Adrenal gland (tissue), 12 donors: ENCODE results near the gene UGDH. TPM values are rescaled to one million over a fixed set of nuclear protein-coding genes. Genes with fewer than 3 reads are reported as not detected.

ENCODE experiments used
- DNase-seq, 7 donors: peaks; one replicate each; pipeline ENCODE4 v3.0.0-alpha.2; 2019 to 2020
- H3K27ac ChIP-seq, 5 donors: fragments of 200-600 bp; sonication (generic) in 4 of 5; 1 replicate in 3 of 5; 2 replicates in 2 of 5; pipeline versions ENCODE4 v1.5.1 to v1.8.0; 2016 to 2020; ENCODE audit warnings: mild to moderate bottlenecking in 1 of 5
- H3K27me3 ChIP-seq: fragments of 200-600 bp; 2 replicates; pipeline ENCODE4 v1.8.0; 2021
- H3K36me3 ChIP-seq, 2 donors: fragments of 200-600 bp; replicated peaks in 1 of 2; 1 replicate in 1 of 2; 2 replicates in 1 of 2; pipeline versions ENCODE4 v1.5.1 to v1.8.0; 2018 to 2022
- H3K4me1 ChIP-seq, 2 donors: fragments of 200-600 bp; replicated peaks in 1 of 2; 1 replicate in 1 of 2; 2 replicates in 1 of 2; pipeline versions ENCODE4 v1.5.1 to v1.8.0; 2018 to 2021
- H3K4me3 ChIP-seq, 4 donors: fragments of 200-600 bp; sonication (generic) in 3 of 4; one replicate each; pipeline ENCODE4 v1.5.1; 2016 to 2018
- H3K9me3 ChIP-seq, 3 donors: fragments of 200-600 bp; sonication (generic) in 1 of 3; replicated peaks in 1 of 3; 1 replicate in 2 of 3; 2 replicates in 1 of 3; pipeline versions ENCODE4 v1.5.1 to v1.8.0; 2016 to 2021
- CTCF ChIP-seq, 6 experiments: fragments of 450-650 bp in 4 of 6; fragments of 200-600 bp in 2 of 6; sonication (generic) in 1 of 6; IDR thresholded peaks; 1 replicate in 5 of 6; 2 replicates in 1 of 6; pipeline versions ENCODE4 v1.5.1 to v1.8.0; 2016 to 2021; ENCODE audit warnings: antibody characterized with exemption in 6 of 6, mild to moderate bottlenecking in 2 of 6, moderate library complexity in 1 of 6
- POLR2A ChIP-seq, 2 donors: fragments of 450-650 bp; IDR thresholded peaks; one replicate each; pipeline ENCODE4 v1.6.1; 2017; ENCODE audit warnings: antibody characterized with exemption in 2 of 2, mild to moderate bottlenecking in 2 of 2, moderate library complexity in 1 of 2
- WGBS, 4 donors: extraction: QIAGEN DNeasy Blood & Tissue Kit in 2 of 4; methylation state at CpG; one replicate each; pipeline versions ENCODE4 v1.1.5 to v1.1.7; 2013 to 2017; 5-methylcytosine and 5-hydroxymethylcytosine counted together
- intact Hi-C, 2 donors: fragments of 100-400 bp; cut with DNase I; formaldehyde crosslinking; loops; one replicate each; pipeline versions ENCODE4 v1.14.1 to v1.15.0; 2022 to 2023
- polyA plus RNA-seq, 3 donors: library from polyadenylated mRNA; stranded (reverse); fragments of 200-250 nt in 2 of 3; fragments of 350-450 nt in 1 of 3; fragmentation: Illumina TruSeq in 1 of 3; extraction: RNeasy Lipid Tissue Mini Kit (QIAGEN cat#74804) in 1 of 3; gene quantifications; one replicate each; pipeline ENCODE4 v1.2.3, GENCODE V29; 2013 to 2014
- total RNA-seq, 9 donors: library from RNA; depleted of rRNA in 4 of 9; stranded (reverse); fragments of >200 nt in 4 of 9; fragments of 120-200 nt in 1 of 9; fragmentation: NEBNext Ultra II Directional in 1 of 9; extraction: Animal tissue kit (Norgen Biotek cat#: 25700) in 1 of 9; gene quantifications; one replicate each; pipeline versions ENCODE4 v1.1.0 to v1.2.4, GENCODE V29; 2013 to 2023
- donor health status: healthy with polysubstance abuse.
- donor health status: Bipolar disorder and iron deficiency.
- donor health status: DM: yes; HTN: yes; CAD: no.
- donor health status: DM: no; HTN: no; CAD: no.
- donor health status: DM: no; HTN: no; CAD: no.
- donor health status: DM: yes; HTN: yes; CAD: no.

Gene UGDH
- total and polyA plus RNA-seq, 12 donors, result 10.6 to 93.3 (median 47.5) TPM

GRCh38 chr4:39525822-39526690, 1.2 kb downstream of the UGDH start:
- Histone ChIP-seq H3K9me3 (no peaks in the 10 kb centered on the region), H3K36me3 (no peaks in the 10 kb centered on the region), H3K27me3 (no peaks in the 10 kb centered on the region), H3K27ac (peak overlapping the region; percentile 66 to 99 (median 92)), H3K4me1 (peaks cover 12 to 51% of the 10 kb centered on the region in 2 donors), H3K4me3 (peak overlapping the region; percentile 66 to 99 (median 81))
- no peak for DNase-seq
- intact Hi-C loops, result no loop called here
- 27 to 29% (median 27%) methylated on average over 9 of the region's 9 CpGs for WGBS, 4 donors
- TF ChIP-seq CTCF (IDR thresholded peaks at IDR 0.05) (no peak), POLR2A (IDR thresholded peaks at IDR 0.05) (no peak)

- 59 to 68% (median 63%) methylated on average over 7 of the region's 7 CpGs for WGBS, 4 donors
- Histone ChIP-seq H3K4me3 (no peak overlapping the region), H3K9me3 (no peaks in the 10 kb centered on the region), H3K27me3 (no peaks in the 10 kb centered on the region), H3K36me3 (peaks cover 0 to 6% of the 10 kb centered on the region in 2 donors), H3K4me1 (peaks cover 12 to 51% of the 10 kb centered on the region in 2 donors), H3K27ac (peak overlapping the region in 1 of 5 donors; percentile 24)
- intact Hi-C loops, result no loop called here
- DNase-seq, result peak in 1 of 7 donors; percentile 31
- TF ChIP-seq CTCF (IDR thresholded peaks at IDR 0.05) (no peak), POLR2A (IDR thresholded peaks at IDR 0.05) (no peak)
Measured at GRCh38 chr4:39524161-39524957, 2.9 kb downstream of the UGDH start.

- WGBS, 4 donors, result 41 to 70% (median 58%) methylated on average over 2 of the region's 2 CpGs
- TF ChIP-seq POLR2A (IDR thresholded peaks at IDR 0.05) (no peak), CTCF (IDR thresholded peaks at IDR 0.05) (no peak)
- no peak overlapping the region for H3K27ac ChIP-seq
Measured at GRCh38 chr4:39522068-39522467, 5.2 kb downstream of the UGDH start.

GRCh38 chr4:39521253-39521919, 5.9 kb downstream of the UGDH start:
- DNase-seq, result no peak
- Histone ChIP-seq H3K36me3 (peaks cover 0 to 25% of the 10 kb centered on the region in 2 donors), H3K27me3 (no peaks in the 10 kb centered on the region), H3K27ac (no peak overlapping the region), H3K4me1 (peaks cover 12 to 37% of the 10 kb centered on the region in 2 donors), H3K4me3 (no peak overlapping the region), H3K9me3 (no peaks in the 10 kb centered on the region)
- TF ChIP-seq CTCF (IDR thresholded peaks at IDR 0.05) (no peak), POLR2A (IDR thresholded peaks at IDR 0.05) (no peak)
- 71 to 78% (median 73%) methylated on average over 5 of the region's 5 CpGs for WGBS, 4 donors
- intact Hi-C loops, result no loop called here

More at GRCh38 chr4:39522068-39522467, 5.2 kb downstream of the UGDH start:
- no peak for DNase-seq
- peaks cover 12 to 40% of the 10 kb centered on the region in 2 donors for H3K4me1 ChIP-seq
- H3K27me3 ChIP-seq, result no peaks in the 10 kb centered on the region
- H3K4me3 ChIP-seq, result no peak overlapping the region
- intact Hi-C loops, result no loop called here
- peaks cover 0 to 25% of the 10 kb centered on the region in 2 donors for H3K36me3 ChIP-seq
- no peaks in the 10 kb centered on the region for H3K9me3 ChIP-seq
